Measurements from ENCODE around the gene NOS1AP. TPM values are rescaled to one million over a fixed set of nuclear protein-coding genes. Genes with fewer than 3 reads are reported as not detected.

NOS1AP gene
- total and polyA plus RNA-seq, 9 of the 15 experiments (the other 6 are each of a cell fraction or from before 2014, with no cell fraction given) = 0.07 to 1.5 (median 0.22) TPM

DNA sequence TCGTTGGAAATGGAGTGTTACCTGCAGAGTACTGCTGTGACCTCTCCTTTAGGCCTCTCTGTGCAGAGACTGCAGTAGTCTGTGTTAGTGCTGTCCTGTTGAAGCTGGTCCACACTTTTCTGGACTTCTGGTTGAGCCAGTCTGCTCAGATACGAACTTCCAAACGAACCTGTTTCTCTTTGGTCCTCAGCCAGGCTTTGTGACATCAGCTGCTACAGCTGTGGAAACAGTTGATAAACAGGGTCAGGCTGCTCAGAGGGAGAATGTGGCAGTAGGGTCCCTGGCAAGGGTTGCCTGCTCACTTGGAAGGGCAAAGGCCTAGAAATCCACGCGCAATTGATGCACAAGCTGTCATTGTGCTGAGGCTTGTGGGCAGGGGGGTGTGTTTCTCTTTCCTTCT, 98.8 kb downstream of the NOS1AP start:
- H3K79me2 ChIP-seq (ENCODE audit: control insufficient read depth, insufficient read depth, low read length) = no peaks in the 10 kb centered on the region
- BruUV-seq (replicated peaks) = no TSS peak
- no peaks in the 10 kb centered on the region for H3K4me1 ChIP-seq (replicated peaks in 1 of 2; ENCODE audit: control insufficient read depth in 2 of 2, insufficient read depth in 2 of 2, low read length in 2 of 2)
- H3K4me3 ChIP-seq = no peak overlapping the region
- H3K9me3 ChIP-seq (replicated peaks; ENCODE audit: control insufficient read depth, insufficient read depth, low read depth, low read length) = no peaks in the 10 kb centered on the region
- H3K27ac ChIP-seq (ENCODE audit: extremely low read depth, low read depth, low read length) = no peak overlapping the region
- FAIRE-seq = no peak
- in situ Hi-C loops (cut with MboI) = no loop called here
- no peak overlapping the region for H3K9ac ChIP-seq (ENCODE audit: insufficient read depth in 1 of 2, low read depth in 2 of 2, low read length in 2 of 2)
- ATAC-seq = no peak
- H3K4me2 ChIP-seq (ENCODE audit: insufficient read depth, low read length) = no peak overlapping the region
- 0% methylated on average over 5 of the region's 5 CpGs for WGBS (ENCODE audit: insufficient coverage, low coverage, missing lambda C conversion rate)
- DNase-seq (ENCODE audit: extremely low read depth in 1 of 4, low spot score in 3 of 4) = no peak
- ChIA-PET POLR2A (interaction anchor here (1.8 kb wide), 1 partner anchor 10 kb away, joined by 5 read pairs; no protein-coding TSS in a partner anchor), CTCF (ENCODE audit: low intra/inter-chr PET ratio) (no interaction called here)
- H3K36me3 ChIP-seq (ENCODE audit: control insufficient read depth, insufficient read depth, low read length) = no peaks in the 10 kb centered on the region
- intact Hi-C loops (cut with micrococcal nuclease) = no loop called here
- H3K27me3 ChIP-seq (ENCODE audit: control insufficient read depth in 2 of 2, insufficient read depth in 2 of 2, low read length in 2 of 2) = peaks cover 21 to 29% of the 10 kb centered on the region in 2 experiments
- H3K9me1 ChIP-seq (ENCODE audit: control insufficient read depth, insufficient read depth, low read length) = peaks cover 4% of the 10 kb centered on the region
- TF ChIP-seq PURB (CRISPR knock-in tag; IDR thresholded peaks at IDR 0.05; ENCODE audit: low read depth) (no peak), MEF2D (tag; conservative IDR thresholded peaks at IDR 0.05; ENCODE audit: low read depth) (no peak), ZNF398 (CRISPR knock-in tag; IDR thresholded peaks at IDR 0.05) (no peak)
- TF ChIP-seq, protein P1, sequence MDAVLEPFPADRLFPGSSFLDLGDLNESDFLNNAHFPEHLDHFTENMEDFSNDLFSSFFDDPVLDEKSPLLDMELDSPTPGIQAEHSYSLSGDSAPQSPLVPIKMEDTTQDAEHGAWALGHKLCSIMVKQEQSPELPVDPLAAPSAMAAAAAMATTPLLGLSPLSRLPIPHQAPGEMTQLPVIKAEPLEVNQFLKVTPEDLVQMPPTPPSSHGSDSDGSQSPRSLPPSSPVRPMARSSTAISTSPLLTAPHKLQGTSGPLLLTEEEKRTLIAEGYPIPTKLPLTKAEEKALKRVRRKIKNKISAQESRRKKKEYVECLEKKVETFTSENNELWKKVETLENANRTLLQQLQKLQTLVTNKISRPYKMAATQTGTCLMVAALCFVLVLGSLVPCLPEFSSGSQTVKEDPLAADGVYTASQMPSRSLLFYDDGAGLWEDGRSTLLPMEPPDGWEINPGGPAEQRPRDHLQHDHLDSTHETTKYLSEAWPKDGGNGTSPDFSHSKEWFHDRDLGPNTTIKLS (IDR thresholded peaks at IDR 0.05; ENCODE audit: borderline replicate concordance, low read depth) = no peak
- TF ChIP-seq, protein P2, sequence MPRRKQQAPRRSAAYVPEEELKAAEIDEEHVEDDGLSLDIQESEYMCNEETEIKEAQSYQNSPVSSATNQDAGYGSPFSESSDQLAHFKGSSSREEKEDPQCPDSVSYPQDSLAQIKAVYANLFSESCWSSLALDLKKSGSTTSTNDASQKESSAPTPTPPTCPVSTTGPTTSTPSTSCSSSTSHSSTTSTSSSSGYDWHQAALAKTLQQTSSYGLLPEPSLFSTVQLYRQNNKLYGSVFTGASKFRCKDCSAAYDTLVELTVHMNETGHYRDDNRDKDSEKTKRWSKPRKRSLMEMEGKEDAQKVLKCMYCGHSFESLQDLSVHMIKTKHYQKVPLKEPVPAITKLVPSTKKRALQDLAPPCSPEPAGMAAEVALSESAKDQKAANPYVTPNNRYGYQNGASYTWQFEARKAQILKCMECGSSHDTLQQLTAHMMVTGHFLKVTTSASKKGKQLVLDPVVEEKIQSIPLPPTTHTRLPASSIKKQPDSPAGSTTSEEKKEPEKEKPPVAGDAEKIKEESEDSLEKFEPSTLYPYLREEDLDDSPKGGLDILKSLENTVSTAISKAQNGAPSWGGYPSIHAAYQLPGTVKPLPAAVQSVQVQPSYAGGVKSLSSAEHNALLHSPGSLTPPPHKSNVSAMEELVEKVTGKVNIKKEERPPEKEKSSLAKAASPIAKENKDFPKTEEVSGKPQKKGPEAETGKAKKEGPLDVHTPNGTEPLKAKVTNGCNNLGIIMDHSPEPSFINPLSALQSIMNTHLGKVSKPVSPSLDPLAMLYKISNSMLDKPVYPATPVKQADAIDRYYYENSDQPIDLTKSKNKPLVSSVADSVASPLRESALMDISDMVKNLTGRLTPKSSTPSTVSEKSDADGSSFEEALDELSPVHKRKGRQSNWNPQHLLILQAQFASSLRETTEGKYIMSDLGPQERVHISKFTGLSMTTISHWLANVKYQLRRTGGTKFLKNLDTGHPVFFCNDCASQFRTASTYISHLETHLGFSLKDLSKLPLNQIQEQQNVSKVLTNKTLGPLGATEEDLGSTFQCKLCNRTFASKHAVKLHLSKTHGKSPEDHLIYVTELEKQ (CRISPR knock-in tag; IDR thresholded peaks at IDR 0.05) = no peak
- 0 out of 2 replicates have a peak, but pooled peaks cover 8% of the 10 kb centered on the region for H4K20me1 ChIP-seq (replicated peaks; ENCODE audit: control insufficient read depth, insufficient read depth, low read length)
- no peak overlapping the region for H2AFZ ChIP-seq (ENCODE audit: low read depth, low read length)
